ENCODE data around the gene TRPC5OS.
A peak's percentile ranks its signal among the peaks of the same experiment; 100 is the strongest.

TRPC5OS gene

DNA sequence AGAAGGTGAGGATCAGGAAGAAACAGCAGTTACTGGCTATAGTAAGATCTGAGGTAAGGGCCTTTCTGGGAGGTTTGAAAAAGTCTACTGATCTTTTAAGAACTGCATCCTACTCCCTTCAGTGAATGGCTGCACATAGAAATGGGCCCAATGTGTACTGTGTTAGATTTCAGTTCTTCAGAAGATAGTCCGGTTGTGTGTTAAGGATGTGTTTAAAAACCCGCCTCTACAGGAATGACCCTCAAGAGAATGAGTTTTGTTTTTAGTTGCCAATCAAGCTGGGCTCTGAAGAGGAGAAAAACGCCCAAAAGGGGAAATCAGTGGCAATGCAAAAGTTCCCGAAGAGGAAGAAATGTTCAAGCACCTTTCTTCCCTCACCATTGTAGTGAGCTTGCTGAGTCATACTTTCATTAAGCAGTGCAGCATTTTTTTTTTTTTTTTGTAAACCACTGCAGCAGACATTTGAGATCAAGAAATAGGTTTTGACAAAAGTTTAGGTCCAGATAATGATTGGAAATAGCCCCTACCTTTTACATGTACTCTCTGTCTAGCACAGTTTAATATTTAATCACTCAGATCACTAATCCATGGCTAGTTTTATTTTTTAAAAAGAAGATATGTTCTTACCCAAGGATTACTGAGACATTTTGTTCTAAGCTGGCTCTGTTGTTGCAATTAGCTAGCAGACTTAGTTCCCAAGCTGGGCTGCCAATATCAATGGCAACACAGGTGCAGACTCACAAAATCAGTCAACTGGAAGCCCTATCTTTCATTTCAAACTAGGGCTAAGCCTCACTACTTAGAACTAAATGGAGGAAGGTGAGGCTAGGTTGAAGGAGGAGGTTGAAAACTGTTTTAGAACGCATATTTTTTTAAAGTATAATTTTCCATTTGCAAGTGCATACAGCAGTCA lies 7.0 kb upstream of the TRPC5OS start:
- no peak for DNase-seq (ENCODE audit: low read depth)
- no peak overlapping the region for H3K4me3 ChIP-seq (ENCODE audit: control insufficient read depth, low read depth, low read length)
- TF ChIP-seq, protein P1, sequence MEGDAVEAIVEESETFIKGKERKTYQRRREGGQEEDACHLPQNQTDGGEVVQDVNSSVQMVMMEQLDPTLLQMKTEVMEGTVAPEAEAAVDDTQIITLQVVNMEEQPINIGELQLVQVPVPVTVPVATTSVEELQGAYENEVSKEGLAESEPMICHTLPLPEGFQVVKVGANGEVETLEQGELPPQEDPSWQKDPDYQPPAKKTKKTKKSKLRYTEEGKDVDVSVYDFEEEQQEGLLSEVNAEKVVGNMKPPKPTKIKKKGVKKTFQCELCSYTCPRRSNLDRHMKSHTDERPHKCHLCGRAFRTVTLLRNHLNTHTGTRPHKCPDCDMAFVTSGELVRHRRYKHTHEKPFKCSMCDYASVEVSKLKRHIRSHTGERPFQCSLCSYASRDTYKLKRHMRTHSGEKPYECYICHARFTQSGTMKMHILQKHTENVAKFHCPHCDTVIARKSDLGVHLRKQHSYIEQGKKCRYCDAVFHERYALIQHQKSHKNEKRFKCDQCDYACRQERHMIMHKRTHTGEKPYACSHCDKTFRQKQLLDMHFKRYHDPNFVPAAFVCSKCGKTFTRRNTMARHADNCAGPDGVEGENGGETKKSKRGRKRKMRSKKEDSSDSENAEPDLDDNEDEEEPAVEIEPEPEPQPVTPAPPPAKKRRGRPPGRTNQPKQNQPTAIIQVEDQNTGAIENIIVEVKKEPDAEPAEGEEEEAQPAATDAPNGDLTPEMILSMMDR (conservative IDR thresholded peaks at IDR 0.05; ENCODE audit: control insufficient read depth, insufficient read depth, low read depth, low read length), result no peak

DNA sequence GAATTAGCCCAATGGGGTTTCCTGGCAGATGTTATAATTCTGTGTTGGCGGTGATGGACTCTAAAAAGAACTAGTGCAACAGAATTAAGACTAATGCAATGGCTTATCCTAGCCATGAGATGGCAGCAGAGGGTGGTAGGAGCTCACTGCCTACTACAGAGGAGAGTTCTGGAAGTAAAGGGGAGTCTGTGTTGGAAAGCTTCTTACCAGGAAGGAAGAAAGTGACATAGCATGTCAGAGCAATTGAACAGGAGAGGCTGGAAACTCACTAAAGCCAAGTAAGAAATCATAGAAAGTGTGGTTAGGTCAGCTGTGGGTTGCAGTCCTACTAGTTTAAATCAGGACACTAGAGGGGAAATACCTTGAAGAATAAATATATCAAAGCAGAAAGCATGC lies 6.3 kb upstream of the TRPC5OS start:
- peak; percentile 43 for DNase-seq (ENCODE audit: low read depth)
- TF ChIP-seq, protein P1 (conservative IDR thresholded peaks at IDR 0.05; ENCODE audit: control insufficient read depth, insufficient read depth, low read depth, low read length), result peak; percentile 85
- H3K4me3 ChIP-seq (ENCODE audit: control insufficient read depth, low read depth, low read length), result no peak overlapping the region

DNA sequence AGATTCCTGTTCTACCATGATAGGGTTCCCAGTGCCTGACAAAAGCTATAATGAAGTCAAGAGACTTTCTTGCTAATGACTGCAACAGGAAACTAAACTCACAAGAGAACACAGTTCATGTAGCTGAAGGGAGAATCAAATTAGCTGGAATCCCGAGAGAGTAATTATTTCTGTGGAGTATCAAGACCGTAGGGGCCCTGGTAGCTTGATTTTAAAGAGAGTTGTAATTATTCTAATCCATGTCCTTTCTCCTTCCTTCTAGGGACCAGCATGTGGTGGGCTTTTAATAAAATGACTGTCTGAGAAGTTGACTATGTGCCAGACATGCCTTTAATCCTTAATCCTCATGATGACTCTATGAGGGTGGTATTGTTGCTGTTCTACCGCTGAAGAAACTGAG lies 1.7 kb upstream of the TRPC5OS start:
- no peak overlapping the region for H3K4me3 ChIP-seq (ENCODE audit: control insufficient read depth, low read depth, low read length)
- DNase-seq (ENCODE audit: low read depth), result no peak
- TF ChIP-seq, protein P1 (conservative IDR thresholded peaks at IDR 0.05; ENCODE audit: control insufficient read depth, insufficient read depth, low read depth, low read length), result no peak

DNA sequence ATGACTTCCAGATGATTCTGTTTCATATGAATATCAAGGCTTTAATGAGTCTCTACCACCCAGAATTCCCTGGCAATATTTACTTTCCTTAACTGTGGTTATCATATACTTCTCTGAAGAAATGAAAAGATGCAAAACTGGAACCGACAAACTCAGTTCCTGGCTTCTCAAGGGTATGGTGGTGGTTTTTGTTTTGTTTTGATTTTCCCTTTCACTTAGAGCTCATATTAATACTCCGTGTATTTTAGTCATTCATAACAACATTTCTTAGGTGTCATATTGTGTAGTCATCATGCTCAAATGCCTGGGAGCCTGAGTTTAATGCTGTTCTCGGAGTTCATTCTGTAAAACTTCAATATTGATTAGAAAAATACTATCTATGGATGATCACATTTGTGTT lies 665 bp downstream of the TRPC5OS start:
- TF ChIP-seq, protein P1 (conservative IDR thresholded peaks at IDR 0.05; ENCODE audit: control insufficient read depth, insufficient read depth, low read depth, low read length), result no peak
- no peak overlapping the region for H3K4me3 ChIP-seq (ENCODE audit: control insufficient read depth, low read depth, low read length)
- DNase-seq (ENCODE audit: low read depth), result no peak

DNA sequence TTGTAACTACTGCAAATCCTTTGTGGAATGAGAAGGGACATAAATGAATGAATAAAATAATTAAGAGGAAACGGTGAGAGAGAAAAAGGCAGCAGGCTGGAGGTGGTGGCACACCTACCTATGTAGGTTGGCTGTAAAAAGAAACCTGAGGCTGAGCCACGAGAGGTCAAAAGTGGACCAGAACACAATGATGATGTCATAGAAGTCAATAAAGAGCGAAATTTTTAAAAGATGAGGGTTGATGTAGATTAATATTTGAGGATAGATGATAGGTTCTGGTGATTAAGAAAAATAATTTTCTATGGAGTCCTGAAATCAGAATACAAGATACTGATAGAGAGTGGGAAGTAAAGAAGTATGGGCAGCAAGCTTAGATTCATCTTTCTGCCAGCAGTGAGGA lies 1.7 kb downstream of the TRPC5OS start:
- no peak overlapping the region for H3K4me3 ChIP-seq (ENCODE audit: control insufficient read depth, low read depth, low read length)
- no peak for DNase-seq (ENCODE audit: low read depth)
- TF ChIP-seq, protein P1 (conservative IDR thresholded peaks at IDR 0.05; ENCODE audit: control insufficient read depth, insufficient read depth, low read depth, low read length), result no peak

DNA sequence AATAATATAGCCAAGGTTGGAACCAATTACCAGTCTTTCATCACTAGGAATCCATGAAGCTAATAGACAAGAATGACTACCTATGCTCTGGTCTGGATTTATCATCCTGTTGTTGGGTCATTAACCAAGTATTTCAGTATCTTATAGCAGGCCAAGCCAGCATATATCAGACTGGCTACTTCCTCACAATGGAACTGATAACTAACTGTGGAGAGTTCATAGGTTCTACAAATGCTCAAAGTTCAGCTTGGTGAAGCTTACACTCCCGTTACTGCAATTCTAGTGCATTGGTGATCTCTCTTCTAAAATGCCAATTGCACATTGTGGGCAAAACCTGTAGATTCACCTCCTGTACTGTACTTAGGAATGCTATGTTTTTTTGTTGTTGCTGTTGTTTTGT lies 4.8 kb downstream of the TRPC5OS start:
- TF ChIP-seq, protein P1 (conservative IDR thresholded peaks at IDR 0.05; ENCODE audit: control insufficient read depth, insufficient read depth, low read depth, low read length), result no peak
- DNase-seq (ENCODE audit: low read depth), result no peak

More for the DNA sequence above, 4.8 kb downstream of the TRPC5OS start:
- no peak overlapping the region for H3K4me3 ChIP-seq (ENCODE audit: control insufficient read depth, low read depth, low read length)

Measured in fibroblast of mammary gland (primary cell).